ENCODE data around the gene SYK. TPM values are rescaled to one million over a fixed set of nuclear protein-coding genes. Genes with fewer than 3 reads are reported as not detected.

Gene SYK
- total and polyA plus RNA-seq, 2 of the 13 experiments (the other 11 are each of a cell fraction or from before 2014, with no cell fraction given) = not detected

DNA sequence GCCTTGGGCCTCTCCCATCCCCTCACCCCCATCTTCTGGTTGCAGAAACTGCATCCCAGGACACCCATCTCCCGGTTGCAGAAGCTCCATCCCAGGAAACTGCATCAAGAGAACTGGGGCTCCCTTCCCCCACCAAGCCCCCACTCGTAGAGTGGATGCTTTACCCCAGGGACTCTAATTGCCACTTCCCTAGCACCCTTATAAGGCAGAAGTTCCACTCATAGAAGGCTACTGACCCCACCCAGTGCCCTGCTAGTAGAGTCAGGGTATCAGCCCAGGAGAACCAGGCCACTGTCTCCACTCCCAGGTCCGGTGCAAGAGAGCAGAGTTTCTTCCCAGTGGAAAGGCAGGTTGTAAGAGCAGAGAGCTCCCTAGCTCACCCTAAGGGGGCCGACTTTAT, 12.2 kb upstream of the SYK start (continued):
- TF ChIP-seq, protein P1, sequence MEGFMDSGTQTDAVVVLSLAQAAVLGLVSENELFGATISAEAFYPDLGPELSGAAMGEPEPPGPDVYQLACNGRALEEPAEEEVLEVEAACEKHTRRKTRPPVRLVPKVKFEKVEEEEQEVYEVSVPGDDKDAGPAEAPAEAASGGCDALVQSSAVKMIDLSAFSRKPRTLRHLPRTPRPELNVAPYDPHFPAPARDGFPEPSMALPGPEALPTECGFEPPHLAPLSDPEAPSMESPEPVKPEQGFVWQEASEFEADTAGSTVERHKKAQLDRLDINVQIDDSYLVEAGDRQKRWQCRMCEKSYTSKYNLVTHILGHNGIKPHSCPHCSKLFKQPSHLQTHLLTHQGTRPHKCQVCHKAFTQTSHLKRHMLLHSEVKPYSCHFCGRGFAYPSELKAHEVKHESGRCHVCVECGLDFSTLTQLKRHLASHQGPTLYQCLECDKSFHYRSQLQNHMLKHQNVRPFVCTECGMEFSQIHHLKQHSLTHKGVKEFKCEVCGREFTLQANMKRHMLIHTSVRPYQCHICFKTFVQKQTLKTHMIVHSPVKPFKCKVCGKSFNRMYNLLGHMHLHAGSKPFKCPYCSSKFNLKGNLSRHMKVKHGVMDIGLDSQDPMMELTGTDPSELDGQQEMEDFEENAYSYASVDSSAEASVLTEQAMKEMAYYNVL (CRISPR knock-in tag; IDR thresholded peaks at IDR 0.05; ENCODE audit: borderline replicate concordance) = no peak
- TF ChIP-seq, protein P2, sequence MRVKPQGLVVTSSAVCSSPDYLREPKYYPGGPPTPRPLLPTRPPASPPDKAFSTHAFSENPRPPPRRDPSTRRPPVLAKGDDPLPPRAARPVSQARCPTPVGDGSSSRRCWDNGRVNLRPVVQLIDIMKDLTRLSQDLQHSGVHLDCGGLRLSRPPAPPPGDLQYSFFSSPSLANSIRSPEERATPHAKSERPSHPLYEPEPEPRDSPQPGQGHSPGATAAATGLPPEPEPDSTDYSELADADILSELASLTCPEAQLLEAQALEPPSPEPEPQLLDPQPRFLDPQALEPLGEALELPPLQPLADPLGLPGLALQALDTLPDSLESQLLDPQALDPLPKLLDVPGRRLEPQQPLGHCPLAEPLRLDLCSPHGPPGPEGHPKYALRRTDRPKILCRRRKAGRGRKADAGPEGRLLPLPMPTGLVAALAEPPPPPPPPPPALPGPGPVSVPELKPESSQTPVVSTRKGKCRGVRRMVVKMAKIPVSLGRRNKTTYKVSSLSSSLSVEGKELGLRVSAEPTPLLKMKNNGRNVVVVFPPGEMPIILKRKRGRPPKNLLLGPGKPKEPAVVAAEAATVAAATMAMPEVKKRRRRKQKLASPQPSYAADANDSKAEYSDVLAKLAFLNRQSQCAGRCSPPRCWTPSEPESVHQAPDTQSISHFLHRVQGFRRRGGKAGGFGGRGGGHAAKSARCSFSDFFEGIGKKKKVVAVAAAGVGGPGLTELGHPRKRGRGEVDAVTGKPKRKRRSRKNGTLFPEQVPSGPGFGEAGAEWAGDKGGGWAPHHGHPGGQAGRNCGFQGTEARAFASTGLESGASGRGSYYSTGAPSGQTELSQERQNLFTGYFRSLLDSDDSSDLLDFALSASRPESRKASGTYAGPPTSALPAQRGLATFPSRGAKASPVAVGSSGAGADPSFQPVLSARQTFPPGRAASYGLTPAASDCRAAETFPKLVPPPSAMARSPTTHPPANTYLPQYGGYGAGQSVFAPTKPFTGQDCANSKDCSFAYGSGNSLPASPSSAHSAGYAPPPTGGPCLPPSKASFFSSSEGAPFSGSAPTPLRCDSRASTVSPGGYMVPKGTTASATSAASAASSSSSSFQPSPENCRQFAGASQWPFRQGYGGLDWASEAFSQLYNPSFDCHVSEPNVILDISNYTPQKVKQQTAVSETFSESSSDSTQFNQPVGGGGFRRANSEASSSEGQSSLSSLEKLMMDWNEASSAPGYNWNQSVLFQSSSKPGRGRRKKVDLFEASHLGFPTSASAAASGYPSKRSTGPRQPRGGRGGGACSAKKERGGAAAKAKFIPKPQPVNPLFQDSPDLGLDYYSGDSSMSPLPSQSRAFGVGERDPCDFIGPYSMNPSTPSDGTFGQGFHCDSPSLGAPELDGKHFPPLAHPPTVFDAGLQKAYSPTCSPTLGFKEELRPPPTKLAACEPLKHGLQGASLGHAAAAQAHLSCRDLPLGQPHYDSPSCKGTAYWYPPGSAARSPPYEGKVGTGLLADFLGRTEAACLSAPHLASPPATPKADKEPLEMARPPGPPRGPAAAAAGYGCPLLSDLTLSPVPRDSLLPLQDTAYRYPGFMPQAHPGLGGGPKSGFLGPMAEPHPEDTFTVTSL (CRISPR knock-in tag; IDR thresholded peaks at IDR 0.05; ENCODE audit: borderline replicate concordance) = no peak
- TF ChIP-seq ZNF570 (CRISPR knock-in tag; IDR thresholded peaks at IDR 0.05; ENCODE audit: borderline replicate concordance) = no peak

DNA sequence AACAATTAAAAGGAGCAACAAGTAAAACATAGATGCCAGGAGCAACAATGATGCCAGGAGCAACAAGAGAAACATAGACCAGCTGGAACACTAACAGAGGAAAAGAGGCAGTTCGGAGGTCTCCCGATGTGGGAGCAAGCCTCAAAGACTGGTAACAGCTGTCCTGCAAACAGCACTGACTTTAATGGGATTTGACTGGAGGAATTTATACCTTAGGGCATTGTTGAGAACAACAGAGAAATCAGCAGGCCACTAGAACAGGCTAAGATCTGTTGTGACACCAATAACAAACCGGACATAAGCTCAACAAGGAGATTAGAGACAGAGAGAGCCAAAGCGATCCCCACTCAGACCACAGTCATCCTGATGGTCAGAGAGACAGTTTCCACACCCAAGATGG, 11.8 kb upstream of the SYK start:
- CTCF ChIA-PET (ENCODE audit: low intra/inter-chr PET ratio, low total read pairs) = no interaction called here
- no TSS peak for BruUV-seq (replicated peaks)
- no peak for FAIRE-seq
- TF ChIP-seq ZNF790 (CRISPR knock-in tag; IDR thresholded peaks at IDR 0.05; ENCODE audit: borderline replicate concordance) = no peak
- TF ChIP-seq TRIM24 (CRISPR knock-in tag; IDR thresholded peaks at IDR 0.05) = no peak
- TF ChIP-seq CENPX (CRISPR knock-in tag; IDR thresholded peaks at IDR 0.05) = no peak
- no peak for TF ChIP-seq ZNF766 (CRISPR knock-in tag; IDR thresholded peaks at IDR 0.05; ENCODE audit: borderline replicate concordance)
- no peak for TF ChIP-seq NCOR1 (IDR thresholded peaks at IDR 0.05; ENCODE audit: borderline replicate concordance, low read length)
- TF ChIP-seq ATRX (CRISPR knock-in tag; IDR thresholded peaks at IDR 0.05; ENCODE audit: borderline replicate concordance) = no peak
- TF ChIP-seq ZSCAN31 (CRISPR knock-in tag; IDR thresholded peaks at IDR 0.05; ENCODE audit: low read depth) = no peak
- TF ChIP-seq, protein P3, sequence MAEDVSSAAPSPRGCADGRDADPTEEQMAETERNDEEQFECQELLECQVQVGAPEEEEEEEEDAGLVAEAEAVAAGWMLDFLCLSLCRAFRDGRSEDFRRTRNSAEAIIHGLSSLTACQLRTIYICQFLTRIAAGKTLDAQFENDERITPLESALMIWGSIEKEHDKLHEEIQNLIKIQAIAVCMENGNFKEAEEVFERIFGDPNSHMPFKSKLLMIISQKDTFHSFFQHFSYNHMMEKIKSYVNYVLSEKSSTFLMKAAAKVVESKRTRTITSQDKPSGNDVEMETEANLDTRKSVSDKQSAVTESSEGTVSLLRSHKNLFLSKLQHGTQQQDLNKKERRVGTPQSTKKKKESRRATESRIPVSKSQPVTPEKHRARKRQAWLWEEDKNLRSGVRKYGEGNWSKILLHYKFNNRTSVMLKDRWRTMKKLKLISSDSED (CRISPR knock-in tag; IDR thresholded peaks at IDR 0.05) = no peak
- TF ChIP-seq ZZZ3 (CRISPR knock-in tag; IDR thresholded peaks at IDR 0.05; ENCODE audit: borderline replicate concordance) = no peak
- TF ChIP-seq, protein P4, sequence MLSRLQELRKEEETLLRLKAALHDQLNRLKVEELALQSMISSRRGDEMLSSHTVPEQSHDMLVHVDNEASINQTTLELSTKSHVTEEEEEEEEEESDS (CRISPR knock-in tag; IDR thresholded peaks at IDR 0.05; ENCODE audit: borderline replicate concordance) = no peak

More for the DNA sequence above, 11.8 kb upstream of the SYK start:
- ATAC-seq (no peak), DNase-seq (ENCODE audit: low spot score) (no peak)
- Histone ChIP-seq H3K27ac (ENCODE audit: extremely low read length, insufficient read depth, low read length) (no peak overlapping the region), H3K4me2 (ENCODE audit: low read depth, low read length) (no peak overlapping the region), H2AFZ (ENCODE audit: low read length) (no peak overlapping the region), H3K36me3 (replicated peaks in 1 of 2; ENCODE audit: control insufficient read depth in 1 of 2, insufficient read depth in 2 of 2, low read length in 2 of 2) (no peaks in the 10 kb centered on the region), H3K27me3 (ENCODE audit: control insufficient read depth in 1 of 2, insufficient read depth in 2 of 2, low read length in 2 of 2) (no peaks in the 10 kb centered on the region), H3K9me3 (ENCODE audit: low read length) (no peaks in the 10 kb centered on the region), H3K4me1 (ENCODE audit: insufficient read depth, low read length) (no peaks in the 10 kb centered on the region), H3K9ac (ENCODE audit: insufficient read depth, low read depth, low read length) (no peak overlapping the region), H4K20me1 (ENCODE audit: insufficient read depth, low read length) (no peaks in the 10 kb centered on the region), H3K4me3 (replicated peaks in 1 of 3; ENCODE audit: insufficient read depth in 1 of 3, low read depth in 2 of 3, low read length in 3 of 3) (no peak overlapping the region), H3K79me2 (ENCODE audit: insufficient read depth, low read length) (no peaks in the 10 kb centered on the region)
- POLR2A ChIA-PET = no interaction called here
- WGBS (ENCODE audit: low lambda C conversion rate) = 1% methylated on average over 4 of the region's 4 CpGs
- in situ Hi-C loops (cut with HindIII; ENCODE audit: extremely low pct_ligation_motif_present, low pct_unique_long_range_greater_than_20kb) = no loop called here
- intact Hi-C loops (cut with micrococcal nuclease; ENCODE audit: unreplicated experiment) = no loop called here
